HCT116 (cell line): ENCODE results near the gene BTNL2. TPM values are rescaled to one million over a fixed set of nuclear protein-coding genes. Genes with fewer than 3 reads are reported as not detected.

ENCODE experiments used
- ATAC-seq: fragments of 200-7000 bp; cut with Tn5 transposase; 2 replicates; pipeline ENCODE4 v1.9.1; 2020; ENCODE audit warnings: mild to moderate bottlenecking, moderate library complexity
- BruUV-seq: library from RNA; stranded (reverse); fragments of 400-500 nt; replicated peaks from 2 replicates; lab custom pipeline; 2021; lab: Mats Ljungman, UMichigan
- CTCF ChIA-PET: fragments of 300-600 bp; sonication (Branson Sonifier 250); formaldehyde crosslinking; loops from one replicate; lab custom pipeline; 2021; ENCODE audit warnings: antibody characterized with exemption; lab: Charles Lee
- POLR2A ChIA-PET: fragments of 300-600, 350-600 bp; sonication (Branson Sonifier 250); formaldehyde crosslinking; loops from one replicate; lab custom pipeline; 2021; ENCODE audit warnings: antibody characterized with exemption; lab: Charles Lee
- RAD21 ChIA-PET, 2 experiments: fragments of 300-600 bp; sonication (Branson Sonifier 250); formaldehyde crosslinking; loops; one replicate each; lab custom pipeline; 2023; ENCODE audit warnings: low total read pairs in 2 of 2; ENCODE audit not compliant: uncharacterized antibody in 2 of 2, unreplicated experiment in 2 of 2, low non-redundant PET in 1 of 2; lab: Charles Lee
- DNase-seq: peaks from one replicate; pipeline ENCODE4 v3.0.0-alpha.2; 2010; ENCODE audit warnings: low read depth, low spot score
- H2AFZ ChIP-seq: fragments of 200-600 bp; shearing (Covaris generic), sonication (generic); 2 replicates; pipeline ENCODE4 v1.6.1; 2017; ENCODE audit warnings: low read depth, mixed run types, mixed read lengths, antibody characterized with exemption, low read length; ENCODE audit not compliant: poor library complexity, severe bottlenecking
- H3K27ac ChIP-seq: 2 replicates; pipeline ENCODE4 v1.5.1; 2012; ENCODE audit warnings: low read depth, low read length
- H3K27me3 ChIP-seq: fragments of 200-600 bp; sonication (generic); 2 replicates; pipeline ENCODE4 v1.6.1; 2016; ENCODE audit warnings: mixed run types, low read length, mixed read lengths; ENCODE audit not compliant: insufficient read depth
- H3K36me3 ChIP-seq, 2 experiments: fragments of 200-500 bp in 1 of 2; fragments of 200-600 bp in 1 of 2; sonication (Bioruptor generic) in 1 of 2; sonication (generic) in 1 of 2; 2 replicates each; pipeline versions ENCODE4 v1.5.1 to v1.6.1; 2014 to 2016; ENCODE audit warnings: low read length in 2 of 2, inconsistent platforms in 1 of 2, mixed read lengths in 1 of 2, mixed run types in 1 of 2; ENCODE audit not compliant: insufficient read depth in 2 of 2, control insufficient read depth in 1 of 2
- H3K4me1 ChIP-seq, 2 experiments: fragments of 200-600 bp in 1 of 2; sonication (generic) in 1 of 2; 2 replicates each; pipeline versions ENCODE4 v1.5.1 to v1.6.1; 2012 to 2017; ENCODE audit warnings: low read length in 2 of 2, inconsistent platforms in 1 of 2, mild to moderate bottlenecking in 1 of 2, mixed read lengths in 1 of 2, mixed run types in 1 of 2, moderate library complexity in 1 of 2; ENCODE audit not compliant: insufficient read depth in 2 of 2, control insufficient read depth in 1 of 2
- H3K4me2 ChIP-seq: fragments of 200-600 bp; sonication (generic); 2 replicates; pipeline ENCODE4 v1.6.1; 2017; ENCODE audit warnings: mixed run types, low read length, mixed read lengths
- H3K4me3 ChIP-seq, 2 experiments: fragments of 200-600 bp in 1 of 2; sonication (generic) in 1 of 2; replicated peaks in 1 of 2; 2 replicates each; pipeline ENCODE4 v1.5.1; 2011 to 2016; ENCODE audit warnings: low read length in 2 of 2, control low read depth in 1 of 2, low read depth in 1 of 2, mild to moderate bottlenecking in 1 of 2, mixed read lengths in 1 of 2, mixed run types in 1 of 2
- H3K79me2 ChIP-seq: fragments of 200-600 bp; sonication (generic); 2 replicates; pipeline ENCODE4 v1.6.1; 2017; ENCODE audit warnings: mild to moderate bottlenecking, mixed run types, low read length, moderate library complexity, mixed read lengths; ENCODE audit not compliant: insufficient read depth
- H3K9ac ChIP-seq: fragments of 200-600 bp; sonication (generic); 2 replicates; pipeline ENCODE4 v1.6.1; 2016; ENCODE audit warnings: low read length, mixed read lengths
- H3K9me2 ChIP-seq: fragments of 200-600 bp; sonication (generic), shearing (Covaris generic); 2 replicates; pipeline ENCODE4 v1.6.1; 2017; ENCODE audit warnings: mixed run types, mild to moderate bottlenecking, moderate library complexity; ENCODE audit not compliant: insufficient read depth
- H3K9me3 ChIP-seq, 2 experiments: fragments of 200-500 bp in 1 of 2; fragments of 200-600 bp in 1 of 2; sonication (Bioruptor generic) in 1 of 2; sonication (generic) in 1 of 2; 2 replicates each; pipeline ENCODE4 v1.6.1; 2014 to 2017; ENCODE audit warnings: low read length in 2 of 2, mixed read lengths in 2 of 2, inconsistent platforms in 1 of 2, low read depth in 1 of 2, mild to moderate bottlenecking in 1 of 2, mixed run types in 1 of 2, moderate library complexity in 1 of 2; ENCODE audit not compliant: control insufficient read depth in 1 of 2, insufficient read depth in 1 of 2
- H4K20me1 ChIP-seq: fragments of 200-600 bp; sonication (generic), shearing (Covaris generic); 2 replicates; pipeline ENCODE4 v1.6.1; 2017; ENCODE audit warnings: mixed run types, mild to moderate bottlenecking, moderate library complexity; ENCODE audit not compliant: insufficient read depth
- CEBPB ChIP-seq: IDR thresholded peaks from 2 replicates; pipeline ENCODE4 v1.6.1; 2012; ENCODE audit warnings: low read depth
- EGR1 ChIP-seq: IDR thresholded peaks from 2 replicates; pipeline ENCODE4 v1.6.1; 2012; ENCODE audit warnings: low read depth
- EZH2phosphoT487 ChIP-seq: fragments of 200-600 bp; IDR thresholded peaks from 2 replicates; pipeline ENCODE4 v1.6.1; 2018; ENCODE audit warnings: antibody characterized with exemption, borderline replicate concordance
- JUND ChIP-seq: IDR thresholded peaks from 2 replicates; pipeline ENCODE4 v1.6.1; 2012
- POLR2A ChIP-seq: IDR thresholded peaks from 2 replicates; pipeline ENCODE4 v1.7.0; 2011; ENCODE audit warnings: borderline replicate concordance; ENCODE audit not compliant: insufficient read depth, insufficient read length; ENCODE audit errors: extremely low read depth
- POLR2AphosphoS5 ChIP-seq: IDR thresholded peaks from 2 replicates; pipeline ENCODE4 v1.6.1; 2011; ENCODE audit warnings: mild to moderate bottlenecking, low read depth, low read length, moderate library complexity
- RAD21 ChIP-seq: IDR thresholded peaks from 2 replicates; pipeline ENCODE4 v1.6.1; 2012; ENCODE audit warnings: low read depth, mild to moderate bottlenecking
- SIN3A ChIP-seq: IDR thresholded peaks from 2 replicates; pipeline ENCODE4 v1.6.1; 2012; ENCODE audit warnings: low read depth
- ZFX ChIP-seq: fragments of 450-650 bp; IDR thresholded peaks from 2 replicates; pipeline ENCODE4 v1.6.1; 2017
- intact Hi-C: fragments of 100-400 bp; cut with micrococcal nuclease; formaldehyde crosslinking; loops from 2 replicates; pipeline ENCODE4 v1.10.0; 2022
- total RNA-seq: library from RNA; stranded (reverse); gene quantifications from one replicate; pipeline ENCODE4 v1.2.1, GENCODE V29; 2021; ENCODE audit not compliant: unreplicated experiment
- TF ChIP-seq, protein P1 (sequence below): IDR thresholded peaks from 2 replicates; pipeline ENCODE4 v1.6.1; 2012
- TF ChIP-seq, protein P2 (sequence below): IDR thresholded peaks from 2 replicates; pipeline ENCODE4 v1.6.1; 2012; ENCODE audit warnings: low read depth

Gene BTNL2
- total RNA-seq, 1 experiment from 2014 or later: not detected

DNA sequence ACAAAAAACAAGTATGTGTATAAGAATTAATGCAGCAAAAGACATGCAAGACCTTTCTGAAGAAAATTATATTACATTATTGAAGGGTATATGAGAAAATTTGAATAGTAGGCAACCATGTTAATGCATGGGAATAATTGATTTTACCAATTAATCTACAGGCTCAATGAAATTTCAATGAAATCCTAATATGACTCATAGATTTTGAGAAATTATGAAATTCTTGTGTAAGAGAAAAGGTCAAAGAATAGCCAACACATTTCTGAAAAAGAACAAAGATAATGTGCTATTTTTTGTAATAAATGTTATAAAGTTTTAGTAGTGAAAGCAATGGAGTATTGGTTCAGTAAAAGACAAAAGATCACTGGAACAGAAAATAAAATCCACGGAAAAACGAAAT, 53.6 kb downstream of the BTNL2 start:
- no peak for DNase-seq
- Histone ChIP-seq H3K79me2 (no peaks in the 10 kb centered on the region), H4K20me1 (no peaks in the 10 kb centered on the region), H3K27me3 (no peaks in the 10 kb centered on the region), H3K27ac (no peak overlapping the region), H3K4me3 (no peak overlapping the region), H3K4me1 (no peaks in the 10 kb centered on the region), H3K9me2 (no peaks in the 10 kb centered on the region), H3K9ac (no peak overlapping the region), H2AFZ (no peak overlapping the region), H3K9me3 (no peaks in the 10 kb centered on the region), H3K36me3 (no peaks in the 10 kb centered on the region), H3K4me2 (no peak overlapping the region)
- intact Hi-C loops: no loop called here
- TF ChIP-seq ZFX: no peak
- TF ChIP-seq, protein P1, sequence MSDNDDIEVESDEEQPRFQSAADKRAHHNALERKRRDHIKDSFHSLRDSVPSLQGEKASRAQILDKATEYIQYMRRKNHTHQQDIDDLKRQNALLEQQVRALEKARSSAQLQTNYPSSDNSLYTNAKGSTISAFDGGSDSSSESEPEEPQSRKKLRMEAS: no peak
- no peak for TF ChIP-seq EGR1
- TF ChIP-seq POLR2AphosphoS5: no peak
- TF ChIP-seq, protein P2, sequence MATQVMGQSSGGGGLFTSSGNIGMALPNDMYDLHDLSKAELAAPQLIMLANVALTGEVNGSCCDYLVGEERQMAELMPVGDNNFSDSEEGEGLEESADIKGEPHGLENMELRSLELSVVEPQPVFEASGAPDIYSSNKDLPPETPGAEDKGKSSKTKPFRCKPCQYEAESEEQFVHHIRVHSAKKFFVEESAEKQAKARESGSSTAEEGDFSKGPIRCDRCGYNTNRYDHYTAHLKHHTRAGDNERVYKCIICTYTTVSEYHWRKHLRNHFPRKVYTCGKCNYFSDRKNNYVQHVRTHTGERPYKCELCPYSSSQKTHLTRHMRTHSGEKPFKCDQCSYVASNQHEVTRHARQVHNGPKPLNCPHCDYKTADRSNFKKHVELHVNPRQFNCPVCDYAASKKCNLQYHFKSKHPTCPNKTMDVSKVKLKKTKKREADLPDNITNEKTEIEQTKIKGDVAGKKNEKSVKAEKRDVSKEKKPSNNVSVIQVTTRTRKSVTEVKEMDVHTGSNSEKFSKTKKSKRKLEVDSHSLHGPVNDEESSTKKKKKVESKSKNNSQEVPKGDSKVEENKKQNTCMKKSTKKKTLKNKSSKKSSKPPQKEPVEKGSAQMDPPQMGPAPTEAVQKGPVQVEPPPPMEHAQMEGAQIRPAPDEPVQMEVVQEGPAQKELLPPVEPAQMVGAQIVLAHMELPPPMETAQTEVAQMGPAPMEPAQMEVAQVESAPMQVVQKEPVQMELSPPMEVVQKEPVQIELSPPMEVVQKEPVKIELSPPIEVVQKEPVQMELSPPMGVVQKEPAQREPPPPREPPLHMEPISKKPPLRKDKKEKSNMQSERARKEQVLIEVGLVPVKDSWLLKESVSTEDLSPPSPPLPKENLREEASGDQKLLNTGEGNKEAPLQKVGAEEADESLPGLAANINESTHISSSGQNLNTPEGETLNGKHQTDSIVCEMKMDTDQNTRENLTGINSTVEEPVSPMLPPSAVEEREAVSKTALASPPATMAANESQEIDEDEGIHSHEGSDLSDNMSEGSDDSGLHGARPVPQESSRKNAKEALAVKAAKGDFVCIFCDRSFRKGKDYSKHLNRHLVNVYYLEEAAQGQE: no peak
- no peak for TF ChIP-seq JUND
- no peak for TF ChIP-seq POLR2A
- no peak for TF ChIP-seq RAD21
- TF ChIP-seq SIN3A: no peak
- TF ChIP-seq CEBPB: no peak
- TF ChIP-seq EZH2phosphoT487: no peak
- BruUV-seq: no TSS peak
- ChIA-PET RAD21 (no interaction called here), POLR2A (no interaction called here), CTCF (no interaction called here)
- no peak for ATAC-seq

Other genes with a start within 250 kb of the BTNL2 start
- 29.0 TPM for gene EGFL8, start 242.6 kb downstream of the BTNL2 start, total RNA-seq
- gene AGPAT1, start 231.1 kb downstream of the BTNL2 start, total RNA-seq: 55.6 TPM
- gene RNF5, start 228.8 kb downstream of the BTNL2 start, total RNA-seq: 45.9 TPM
- gene AGER, start 222.9 kb downstream of the BTNL2 start, total RNA-seq: 22.6 TPM
- 79.0 TPM for gene PBX2, start 217.0 kb downstream of the BTNL2 start, total RNA-seq
- gene GPSM3, start 214.5 kb downstream of the BTNL2 start, total RNA-seq: 1.2 TPM
- 0.81 TPM for gene NOTCH4, start 183.1 kb downstream of the BTNL2 start, total RNA-seq
- not detected for gene TSBP1, start 35.3 kb downstream of the BTNL2 start, total RNA-seq
- gene HLA-DRA, start 32.7 kb upstream of the BTNL2 start, total RNA-seq: 4.7 TPM
- gene HLA-DRB5, start 123.1 kb upstream of the BTNL2 start, total RNA-seq: not detected
- gene HLA-DRB1, start 182.7 kb upstream of the BTNL2 start, total RNA-seq: 2.7 TPM
- 0.86 TPM for gene HLA-DQA1, start 230.2 kb upstream of the BTNL2 start, total RNA-seq